ENCODE results near the gene SCRN1.

SCRN1 gene

DNA sequence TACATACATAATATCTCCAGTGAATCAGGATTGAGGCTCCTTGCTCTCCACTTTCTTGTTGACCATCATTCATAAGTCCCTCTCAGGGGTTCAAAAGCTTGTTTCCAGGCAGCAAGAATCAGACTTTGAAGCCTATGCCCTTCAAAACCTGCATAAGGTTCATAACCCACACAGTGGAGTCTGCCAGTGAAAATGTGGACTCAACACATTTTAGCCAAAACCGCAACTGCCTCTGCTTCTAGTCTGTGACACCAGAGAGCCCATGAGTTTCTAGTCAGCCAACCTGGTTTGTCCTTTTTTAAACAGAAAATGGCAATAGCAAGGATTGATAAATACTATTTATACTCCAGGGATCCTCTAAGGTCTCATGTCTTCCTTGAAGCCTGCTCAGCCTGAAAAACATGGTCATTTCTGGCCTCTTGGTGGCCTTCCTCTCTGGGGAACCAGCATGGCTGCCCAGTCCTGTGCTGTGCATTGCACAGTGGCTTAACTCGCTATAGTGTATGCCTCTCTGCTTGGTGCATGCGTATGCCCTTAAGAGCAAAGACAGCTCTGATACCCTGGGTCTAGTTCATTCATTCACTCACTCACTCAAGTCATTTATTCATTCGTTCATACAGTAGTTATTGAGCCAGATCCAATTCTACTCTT lies 115.8 kb downstream of the SCRN1 start:
- H3K9ac ChIP-seq: no peak overlapping the region
- no peaks in the 10 kb centered on the region for H3K79me2 ChIP-seq
- peaks cover 5% of the 10 kb centered on the region for H3K4me1 ChIP-seq
- TF ChIP-seq CTCF (IDR thresholded peaks at IDR 0.05): no peak
- H3K4me2 ChIP-seq (ENCODE audit: low read length): no peak overlapping the region
- H3K4me3 ChIP-seq (ENCODE audit: low read depth, low read length): no peak overlapping the region
- H3K27me3 ChIP-seq (ENCODE audit: control insufficient read depth, insufficient read depth, low read length): no peaks in the 10 kb centered on the region
- no peaks in the 10 kb centered on the region for H3K36me3 ChIP-seq (ENCODE audit: control insufficient read depth, insufficient read depth, low read length)
- no peak overlapping the region for H2AFZ ChIP-seq
- no peaks in the 10 kb centered on the region for H3K9me3 ChIP-seq (ENCODE audit: control insufficient read depth, low read length)
- no peak overlapping the region for H3K27ac ChIP-seq

GRCh38 chr7:29871787-29872398 lies 117.7 kb downstream of the SCRN1 start:
- H3K27me3 ChIP-seq (ENCODE audit: control insufficient read depth, insufficient read depth, low read length): no peaks in the 10 kb centered on the region
- no peak for TF ChIP-seq CTCF (IDR thresholded peaks at IDR 0.05)
- H3K4me1 ChIP-seq: peaks cover 5% of the 10 kb centered on the region
- H3K9me3 ChIP-seq (ENCODE audit: control insufficient read depth, low read length): no peaks in the 10 kb centered on the region
- no peak overlapping the region for H3K27ac ChIP-seq
- no peak overlapping the region for H3K9ac ChIP-seq
- no peak overlapping the region for H3K4me2 ChIP-seq (ENCODE audit: low read length)
- H2AFZ ChIP-seq: no peak overlapping the region
- H3K36me3 ChIP-seq (ENCODE audit: control insufficient read depth, insufficient read depth, low read length): no peaks in the 10 kb centered on the region
- H3K79me2 ChIP-seq: no peaks in the 10 kb centered on the region
- no peak overlapping the region for H3K4me3 ChIP-seq (ENCODE audit: low read depth, low read length)
